ENCODE measurements around the gene ORC2. TPM values are rescaled to one million over a fixed set of nuclear protein-coding genes. Genes with fewer than 3 reads are reported as not detected.
A peak's percentile ranks its signal among the peaks of the same experiment; 100 is the strongest.

The ORC2 gene
- total RNA-seq, 1 donor from 2014 or later = 33.7 TPM

DNA sequence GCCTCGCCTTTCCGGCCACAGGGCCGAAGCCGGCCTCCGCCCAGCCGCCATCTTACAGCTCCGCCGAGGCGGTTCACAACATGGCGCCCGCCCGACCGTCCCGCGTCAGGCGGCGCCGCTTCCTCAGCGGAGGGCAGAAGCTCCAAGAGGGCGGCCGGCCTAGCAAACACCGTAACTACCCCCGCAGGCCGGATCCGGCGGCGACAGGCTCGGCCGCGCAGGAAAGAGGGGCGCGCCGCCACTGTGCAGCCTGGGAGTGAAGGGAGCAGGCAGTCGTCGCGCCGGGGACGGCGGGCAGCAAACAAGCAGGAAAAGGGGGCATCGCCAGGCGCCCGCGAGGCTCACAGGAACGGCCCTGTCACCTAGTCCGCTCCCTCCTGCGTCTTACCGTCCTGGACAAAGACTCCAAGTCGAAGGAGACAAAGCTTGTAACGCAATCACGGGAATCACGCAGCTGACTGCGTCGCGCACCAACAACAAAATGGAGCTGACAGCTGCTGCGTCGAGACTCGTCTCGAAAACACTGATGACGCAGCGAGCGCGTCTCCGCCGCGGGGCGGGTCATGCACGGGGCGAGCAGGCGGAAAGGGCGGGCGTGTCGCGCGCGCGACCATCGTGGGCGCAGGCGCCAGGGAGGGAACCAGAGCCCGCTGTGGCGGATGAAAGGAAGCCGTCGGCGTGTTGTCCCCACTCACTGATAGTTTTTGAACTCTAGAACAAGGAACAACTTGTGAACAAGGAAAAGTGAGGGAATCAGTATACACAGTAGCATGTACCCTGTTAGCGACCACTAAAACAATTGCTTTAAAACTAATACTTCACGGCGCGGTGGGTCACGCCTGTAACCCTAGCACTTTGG lies 99.1 kb downstream of the ORC2 start, which contains the start of gene CLK1:
CLK1 (minus strand) TSS at position 483 of the 859 bp plus-strand sequence. CDS start 2,796 bp downstream, outside the sequence.
- Mint-ChIP-seq H3K4me1 (peaks cover 40% of the 10 kb centered on the region), H3K4me3 (peak within 1 kb of the TSS; percentile 99), H3K27me3 (ENCODE audit: low read depth) (no peaks in the 10 kb centered on the region), H3K9me3 (no peaks in the 10 kb centered on the region), H3K27ac (peak within 1 kb of the TSS; percentile 100), H3K36me3 (peaks cover 8% of the 10 kb centered on the region)
- TF ChIP-seq, protein P1, sequence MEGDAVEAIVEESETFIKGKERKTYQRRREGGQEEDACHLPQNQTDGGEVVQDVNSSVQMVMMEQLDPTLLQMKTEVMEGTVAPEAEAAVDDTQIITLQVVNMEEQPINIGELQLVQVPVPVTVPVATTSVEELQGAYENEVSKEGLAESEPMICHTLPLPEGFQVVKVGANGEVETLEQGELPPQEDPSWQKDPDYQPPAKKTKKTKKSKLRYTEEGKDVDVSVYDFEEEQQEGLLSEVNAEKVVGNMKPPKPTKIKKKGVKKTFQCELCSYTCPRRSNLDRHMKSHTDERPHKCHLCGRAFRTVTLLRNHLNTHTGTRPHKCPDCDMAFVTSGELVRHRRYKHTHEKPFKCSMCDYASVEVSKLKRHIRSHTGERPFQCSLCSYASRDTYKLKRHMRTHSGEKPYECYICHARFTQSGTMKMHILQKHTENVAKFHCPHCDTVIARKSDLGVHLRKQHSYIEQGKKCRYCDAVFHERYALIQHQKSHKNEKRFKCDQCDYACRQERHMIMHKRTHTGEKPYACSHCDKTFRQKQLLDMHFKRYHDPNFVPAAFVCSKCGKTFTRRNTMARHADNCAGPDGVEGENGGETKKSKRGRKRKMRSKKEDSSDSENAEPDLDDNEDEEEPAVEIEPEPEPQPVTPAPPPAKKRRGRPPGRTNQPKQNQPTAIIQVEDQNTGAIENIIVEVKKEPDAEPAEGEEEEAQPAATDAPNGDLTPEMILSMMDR (IDR thresholded peaks at IDR 0.05; ENCODE audit: unreplicated experiment) = no peak
- peak; percentile 78 to 88 for DNase-seq (ENCODE audit: low spot score in 2 of 2, unreplicated experiment in 2 of 2)

DNA sequence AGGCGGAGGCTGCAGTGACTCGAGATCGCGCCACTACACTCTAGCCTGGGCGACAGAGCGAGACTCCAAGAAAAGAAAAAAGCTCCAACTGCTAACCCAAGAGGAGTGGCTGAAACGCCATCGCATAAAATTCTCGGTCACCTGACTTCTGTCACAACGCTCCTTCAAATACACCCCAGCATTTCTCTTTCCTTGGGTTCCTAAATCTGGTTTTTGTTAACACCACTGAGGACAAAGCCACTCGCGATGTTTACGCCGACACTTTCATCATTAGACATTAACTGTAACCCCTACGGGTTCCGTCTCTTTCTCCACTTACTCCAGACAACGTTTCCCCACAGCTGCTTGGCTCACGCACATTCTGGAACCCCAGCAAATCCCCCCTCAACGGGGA lies 99.7 kb downstream of the ORC2 start:
- DNase-seq (ENCODE audit: low spot score in 2 of 2, unreplicated experiment in 2 of 2) = no peak
- TF ChIP-seq, protein P1 (IDR thresholded peaks at IDR 0.05; ENCODE audit: unreplicated experiment) = no peak
- Mint-ChIP-seq H3K27ac (peak overlapping the region; percentile 100), H3K36me3 (peaks cover 11% of the 10 kb centered on the region), H3K27me3 (ENCODE audit: low read depth) (no peaks in the 10 kb centered on the region), H3K4me3 (peak overlapping the region; percentile 99), H3K9me3 (no peaks in the 10 kb centered on the region), H3K4me1 (peaks cover 40% of the 10 kb centered on the region)

DNA sequence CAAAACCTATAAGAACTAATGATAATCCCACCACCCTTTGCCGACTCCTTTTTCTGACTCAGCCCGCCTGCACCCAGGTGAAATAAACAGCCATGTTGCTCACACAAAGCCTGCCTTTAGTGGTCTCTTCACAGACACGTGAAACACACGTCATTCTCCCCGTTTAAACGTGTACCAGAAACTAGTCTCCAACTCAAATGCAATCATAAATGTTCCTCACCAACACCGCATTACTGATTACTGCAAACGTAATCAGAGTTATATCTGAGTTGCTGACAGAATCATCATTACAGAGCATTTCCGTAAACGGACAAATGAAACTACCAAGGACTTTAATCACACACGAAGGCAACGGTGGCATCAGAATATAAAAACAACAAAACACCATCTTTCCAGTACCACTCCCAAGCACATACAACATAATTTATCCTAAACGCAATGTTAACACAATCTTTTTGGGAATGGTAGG lies 100.9 kb downstream of the ORC2 start:
- Mint-ChIP-seq H3K9me3 (no peaks in the 10 kb centered on the region), H3K4me3 (peak overlapping the region; percentile 99), H3K4me1 (peaks cover 40% of the 10 kb centered on the region), H3K36me3 (peaks cover 20% of the 10 kb centered on the region), H3K27me3 (ENCODE audit: low read depth) (no peaks in the 10 kb centered on the region), H3K27ac (peak overlapping the region; percentile 100)
- TF ChIP-seq, protein P1 (IDR thresholded peaks at IDR 0.05; ENCODE audit: unreplicated experiment) = no peak
- no peak for DNase-seq (ENCODE audit: low spot score in 2 of 2, unreplicated experiment in 2 of 2)

DNA sequence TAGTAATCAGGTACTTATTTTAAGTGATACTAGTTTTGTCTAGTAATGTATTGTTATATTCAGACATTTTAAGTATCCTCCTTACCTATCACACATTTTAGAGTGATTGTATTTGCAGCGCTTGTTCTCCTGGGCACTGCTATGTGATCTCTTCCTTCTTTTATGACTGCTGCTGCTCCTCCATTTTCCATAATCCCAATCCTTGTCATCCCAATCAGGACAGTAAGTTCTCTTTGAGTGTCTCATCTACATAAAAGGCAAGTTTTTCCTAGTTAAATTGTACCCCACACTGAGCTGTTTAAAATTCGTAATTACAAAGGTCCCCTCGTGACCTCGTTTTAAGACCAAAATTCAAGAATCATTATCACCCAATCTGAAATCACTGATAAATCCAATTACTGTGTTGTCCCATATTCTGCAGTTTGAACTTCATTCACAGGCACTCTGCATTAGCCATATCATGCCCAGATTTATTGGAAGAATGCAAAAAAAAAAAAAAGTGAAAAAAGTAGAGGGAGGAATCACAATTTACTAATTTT lies 101.8 kb downstream of the ORC2 start:
- H3K4me1 Mint-ChIP-seq = peaks cover 33% of the 10 kb centered on the region
- H3K27ac Mint-ChIP-seq = peak overlapping the region; percentile 100
- H3K4me3 Mint-ChIP-seq = peak overlapping the region; percentile 99
- H3K27me3 Mint-ChIP-seq (ENCODE audit: low read depth) = no peaks in the 10 kb centered on the region
- H3K36me3 Mint-ChIP-seq = peaks cover 29% of the 10 kb centered on the region
- TF ChIP-seq, protein P1 (IDR thresholded peaks at IDR 0.05; ENCODE audit: unreplicated experiment) = no peak
- no peaks in the 10 kb centered on the region for H3K9me3 Mint-ChIP-seq
- DNase-seq (ENCODE audit: low spot score in 2 of 2, unreplicated experiment in 2 of 2) = no peak

DNA sequence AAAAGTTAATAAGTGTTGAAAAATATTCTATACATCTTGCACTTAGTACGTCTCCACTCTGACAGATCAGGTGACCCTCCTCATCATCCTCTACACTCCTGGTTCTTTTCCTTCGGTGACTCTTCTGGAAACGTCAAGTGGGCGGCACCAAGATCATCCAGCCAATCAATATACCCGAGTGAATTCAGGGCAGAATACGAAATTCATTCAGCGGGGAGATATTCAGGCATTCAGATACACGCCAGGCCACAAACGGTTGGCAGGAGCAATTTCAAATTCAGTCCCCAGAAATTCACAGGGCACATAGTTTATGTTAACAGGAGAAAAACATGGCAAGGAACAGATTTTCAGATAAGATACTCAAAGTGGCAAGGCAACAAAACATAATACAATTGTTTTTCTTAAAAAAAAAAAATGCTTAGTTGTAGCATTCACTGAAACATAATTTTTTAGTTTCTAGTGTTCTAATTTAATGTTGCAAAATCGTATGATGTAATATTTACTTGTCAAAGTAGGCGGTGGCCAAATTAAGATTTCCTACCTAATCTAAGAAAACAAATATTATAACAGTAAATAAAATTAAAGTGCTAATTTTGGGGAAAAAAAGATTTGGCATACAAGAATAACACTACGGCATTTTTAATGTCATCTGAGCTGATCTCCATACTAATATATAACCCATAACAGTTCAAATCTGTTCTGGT lies 103.2 kb downstream of the ORC2 start:
- peaks cover 33% of the 10 kb centered on the region for H3K4me1 Mint-ChIP-seq
- DNase-seq (ENCODE audit: low spot score in 2 of 2, unreplicated experiment in 2 of 2) = no peak
- H3K36me3 Mint-ChIP-seq = peaks cover 34% of the 10 kb centered on the region
- H3K27me3 Mint-ChIP-seq (ENCODE audit: low read depth) = no peaks in the 10 kb centered on the region
- peak overlapping the region; percentile 56 for H3K4me3 Mint-ChIP-seq
- no peaks in the 10 kb centered on the region for H3K9me3 Mint-ChIP-seq
- H3K27ac Mint-ChIP-seq = peak overlapping the region; percentile 91
- TF ChIP-seq, protein P1 (IDR thresholded peaks at IDR 0.05; ENCODE audit: unreplicated experiment) = no peak

Other genes starting within 250 kb of the ORC2 start
- gene BZW1, start 151.8 kb downstream of the ORC2 start, total RNA-seq = 207 to 233 TPM (median 209 TPM) in 3 replicates
- gene CLK1, start 99.0 kb downstream of the ORC2 start, total RNA-seq = 101 to 118 TPM (median 106 TPM) in 3 replicates
- 51.1 to 55.4 TPM (median 52.9 TPM) in 3 replicates for gene PPIL3, start 74.6 kb downstream of the ORC2 start, total RNA-seq
- gene NIF3L1, start 74.3 kb downstream of the ORC2 start, total RNA-seq = 24.8 to 28.7 TPM (median 26.2 TPM) in 3 replicates
- gene HYCC2, start 108.0 kb upstream of the ORC2 start, total RNA-seq = 18.9 to 20.3 TPM (median 19.1 TPM) in 3 replicates
- gene NDUFB3, start 108.3 kb upstream of the ORC2 start, total RNA-seq = 50.7 to 55.4 TPM (median 53.3 TPM) in 3 replicates
- gene CFLAR, start 152.5 kb upstream of the ORC2 start, total RNA-seq = 37.0 to 43.9 TPM (median 40.8 TPM) in 3 replicates
- 2.2 to 3.1 TPM (median 2.8 TPM) in 3 replicates for gene CASP10, start 219.5 kb upstream of the ORC2 start, total RNA-seq